CD4-positive, alpha-beta T cell treated with Interleukin-4 for 4 hours (primary cell): ENCODE measurements around the gene EMILIN2.

ENCODE experiments used
- DNase-seq: peaks from one replicate; pipeline ENCODE4 v3.0.0-alpha.2; 2020

The EMILIN2 gene

DNA sequence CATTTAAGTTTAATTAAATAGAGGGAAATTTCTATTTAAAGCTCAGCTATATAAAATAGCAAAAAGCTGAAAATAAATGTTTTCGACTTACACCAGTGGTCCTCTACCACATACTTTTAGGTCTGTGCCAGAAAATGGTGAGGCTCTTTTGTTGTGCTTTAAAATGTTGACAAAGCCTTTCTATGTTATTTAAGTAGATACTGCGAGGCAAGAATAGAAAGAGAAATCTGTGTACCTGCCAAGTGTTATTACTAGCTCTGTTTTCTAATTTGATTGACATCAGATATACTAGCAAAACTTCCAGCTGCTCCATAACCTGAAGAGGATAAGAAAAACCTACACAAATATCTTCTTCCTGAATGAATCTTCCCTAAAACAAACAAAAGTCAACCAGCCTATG is 112.5 kb downstream of the EMILIN2 start:
- DNase-seq = no peak

DNA sequence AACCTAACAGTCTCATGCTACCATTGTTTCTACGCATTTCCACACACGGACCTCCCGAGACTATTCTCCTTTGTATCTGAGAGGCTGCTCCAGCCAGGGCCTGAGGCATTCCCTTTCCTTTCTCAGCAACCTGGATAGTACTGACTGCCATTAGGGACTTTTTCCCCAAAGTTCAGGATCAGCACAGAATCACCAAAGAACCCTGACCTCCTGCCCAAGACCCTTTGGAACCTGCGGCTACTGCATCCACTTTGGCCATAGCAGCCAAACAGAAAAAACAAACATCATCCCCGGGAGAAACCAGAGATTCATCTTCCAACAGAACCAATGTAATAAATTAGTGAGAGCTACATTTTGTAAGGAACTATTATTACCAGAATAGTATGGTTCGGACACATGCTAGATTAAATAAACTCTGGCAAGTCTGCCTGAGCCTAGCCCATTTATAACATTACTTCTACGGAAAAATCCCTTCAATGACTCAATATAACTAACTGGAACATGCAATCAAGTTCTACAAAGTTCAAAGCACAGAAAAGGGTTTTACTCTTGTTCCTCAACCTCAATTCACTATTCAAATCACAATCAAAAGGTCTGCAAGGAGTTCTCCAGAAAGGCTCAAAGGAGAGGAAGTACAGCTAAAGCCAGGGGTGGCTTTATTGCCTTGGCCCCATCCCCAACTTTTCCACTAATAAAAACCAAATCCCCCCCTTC is 114.3 kb downstream of the EMILIN2 start:
- DNase-seq = peak; percentile 55

DNA sequence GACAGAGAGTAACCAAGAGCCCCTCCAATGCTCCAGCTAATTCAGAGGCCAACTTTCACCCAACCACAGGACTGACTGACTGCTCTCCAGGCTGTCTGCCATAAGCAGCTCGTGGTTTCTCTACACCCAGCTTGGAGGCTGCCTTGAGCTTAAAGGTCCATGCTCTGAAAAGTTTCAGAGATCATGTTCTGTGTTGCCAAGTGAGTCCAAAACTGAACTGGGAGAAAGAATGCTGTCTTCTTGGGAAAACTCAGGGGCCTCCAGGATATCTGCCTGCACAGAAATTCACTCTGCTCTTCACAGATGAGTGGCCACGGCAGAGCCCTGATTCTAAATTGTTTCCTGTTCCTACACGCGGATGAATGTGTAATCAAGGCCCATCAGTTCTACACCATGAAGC is 115.0 kb downstream of the EMILIN2 start:
- no peak for DNase-seq

DNA sequence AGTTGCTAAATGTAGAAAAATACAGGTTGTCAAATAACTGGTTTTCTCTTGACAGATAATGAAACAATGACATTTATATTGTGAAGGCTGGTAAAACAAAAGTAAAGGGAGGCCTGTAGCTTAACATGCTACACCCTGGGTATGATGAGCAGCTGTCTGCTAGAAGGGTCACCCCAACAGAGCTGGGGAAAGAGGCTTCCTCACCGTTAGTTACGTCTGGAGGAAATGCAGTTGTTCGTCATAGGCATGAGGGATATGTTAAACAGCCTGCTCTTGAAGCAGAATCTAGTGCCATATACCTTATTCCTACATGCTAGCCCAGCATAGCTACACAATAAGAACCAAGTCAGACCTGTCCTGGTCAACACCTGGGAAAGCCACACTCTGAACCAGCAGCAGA is 116.2 kb downstream of the EMILIN2 start:
- DNase-seq = peak; percentile 71

DNA sequence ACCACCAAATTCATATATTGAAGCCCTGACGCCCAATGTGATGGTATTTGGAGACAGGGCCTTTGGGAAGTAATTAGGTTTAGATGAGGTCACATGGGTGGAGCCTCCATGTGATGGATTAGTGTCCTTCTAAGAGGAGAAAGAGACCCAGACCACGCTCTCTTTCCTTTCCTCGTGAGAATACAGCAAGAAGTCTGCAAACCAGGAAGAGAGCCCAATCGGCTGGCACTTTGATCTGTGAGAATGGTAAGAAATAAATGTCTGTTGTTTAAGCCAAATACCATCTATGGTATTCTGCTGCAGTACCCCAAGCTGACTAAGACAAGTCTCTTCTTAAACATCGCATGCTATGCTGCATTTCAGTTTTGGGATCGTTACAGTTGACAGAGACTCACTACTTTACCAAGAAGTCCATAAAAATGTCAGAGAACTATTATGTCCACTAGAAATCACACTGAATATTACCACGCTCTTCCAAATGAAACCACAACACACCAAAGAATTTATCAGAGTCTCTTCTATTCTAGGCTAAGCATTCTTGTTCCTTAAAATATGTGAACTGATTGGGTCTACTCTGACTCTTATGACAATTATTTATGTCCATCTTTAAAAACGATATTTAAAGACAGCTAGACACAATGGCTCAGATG is 117.7 kb downstream of the EMILIN2 start:
- peak; percentile 51 for DNase-seq
